Muscle of leg (tissue), 16 donors: ENCODE results near the gene CHRNA7. TPM values are rescaled to one million over a fixed set of nuclear protein-coding genes. Genes with fewer than 3 reads are reported as not detected.

Experiments used
- DNase-seq: peaks from one replicate; pipeline ENCODE4 v3.0.0; 2013
- H3K27ac ChIP-seq: one replicate; pipeline ENCODE4 v1.5.1; 2013; ENCODE audit warnings: mild to moderate bottlenecking, low read length, control low read depth
- H3K27me3 ChIP-seq: one replicate; pipeline ENCODE4 v1.6.1; 2013; ENCODE audit warnings: low read length; ENCODE audit not compliant: control insufficient read depth, insufficient read depth
- H3K36me3 ChIP-seq: one replicate; pipeline ENCODE4 v1.6.1; 2013; ENCODE audit warnings: low read length; ENCODE audit not compliant: control insufficient read depth, insufficient read depth
- H3K4me1 ChIP-seq: one replicate; pipeline ENCODE4 v1.6.1; 2013; ENCODE audit warnings: low read length; ENCODE audit not compliant: control insufficient read depth, insufficient read depth
- H3K4me3 ChIP-seq: one replicate; pipeline ENCODE4 v1.5.1; 2013; ENCODE audit warnings: low read length, control low read depth
- H3K9me3 ChIP-seq: replicated peaks from 2 replicates; pipeline ENCODE4 v1.6.1; 2013; ENCODE audit warnings: low read depth, low read length; ENCODE audit not compliant: control insufficient read depth
- WGBS: methylation state at CpG from one replicate; pipeline ENCODE4 v1.1.5; 2013; ENCODE audit warnings: missing lambda C conversion rate; ENCODE audit not compliant: insufficient coverage; 5-methylcytosine and 5-hydroxymethylcytosine counted together
- long read RNA-seq, 11 donors: transcript quantifications; one replicate each; lab custom pipeline, GENCODE V29; 2026
- polyA plus RNA-seq, 8 donors: library from polyadenylated mRNA; unstranded; fragments of 120-200 nt; gene quantifications; one replicate each; pipeline versions ENCODE4 v1.2.1 to v1.2.3, GENCODE V29; 2013; ENCODE audit warnings: inconsistent platforms in 1 of 8, low replicate concordance in 1 of 8; ENCODE audit not compliant: insufficient read length in 8 of 8, insufficient read depth in 1 of 8
- total RNA-seq: library from RNA; stranded (reverse); fragments of 120-200 nt; gene quantifications from one replicate; pipeline ENCODE4 v1.2.4, GENCODE V29; 2013

The CHRNA7 gene
- total RNA-seq (0.84 TPM), polyA plus RNA-seq (1 to 10 TPM; 1.5 to 4.1 (median 2.1) TPM)
- long read RNA-seq, donor 1, full-length matches to known transcripts, result 4 of 4 reads
- long read RNA-seq, donor 1, partial matches to known transcripts, result 0 of 4 reads
- long read RNA-seq, donor 1, other reads (novel, unspliced or antisense), result 0 of 4 reads
- long read RNA-seq, donor 2, result 0 reads
- long read RNA-seq, donor 3, result 0 reads
- long read RNA-seq, donor 4, full-length matches to known transcripts, result 1 of 1 reads
- long read RNA-seq, donor 4, partial matches to known transcripts, result 0 of 1 reads
- long read RNA-seq, donor 4, other reads (novel, unspliced or antisense), result 0 of 1 reads
- long read RNA-seq, donor 5, full-length matches to known transcripts, result 2 of 2 reads
- long read RNA-seq, donor 5, partial matches to known transcripts, result 0 of 2 reads
- long read RNA-seq, donor 5, other reads (novel, unspliced or antisense), result 0 of 2 reads
- long read RNA-seq, donor 6, result 0 reads
- long read RNA-seq, donor 7, result 0 reads
- long read RNA-seq, donor 8, partial matches to known transcripts, result 0 of 1 reads
- long read RNA-seq, donor 8, other reads (novel, unspliced or antisense), result 0 of 1 reads
- long read RNA-seq, donor 9, full-length matches to known transcripts, result 2 of 2 reads
- long read RNA-seq, donor 9, partial matches to known transcripts, result 0 of 2 reads
- long read RNA-seq, donor 9, other reads (novel, unspliced or antisense), result 0 of 2 reads
- long read RNA-seq, donor 10, full-length matches to known transcripts, result 5 of 5 reads
- long read RNA-seq, donor 10, partial matches to known transcripts, result 0 of 5 reads
- long read RNA-seq, donor 10, other reads (novel, unspliced or antisense), result 0 of 5 reads
- long read RNA-seq, donor 11, full-length matches to known transcripts, result 1 of 1 reads
- long read RNA-seq, donor 11, partial matches to known transcripts, result 0 of 1 reads
- long read RNA-seq, donor 11, other reads (novel, unspliced or antisense), result 0 of 1 reads

GRCh38 chr15:32029862-32030781, at the start of gene CHRNA7:
CHRNA7 (plus strand) TSS chr15:32030515; CDS start chr15:32030595, 80 bp downstream.
- Histone ChIP-seq H3K27ac (no peak within 1 kb of the TSS), H3K9me3 (no peaks in the 10 kb centered on the region), H3K27me3 (peaks cover 35% of the 10 kb centered on the region), H3K4me3 (peak within 1 kb of the TSS; percentile 56), H3K36me3 (no peaks in the 10 kb centered on the region), H3K4me1 (peaks cover 18% of the 10 kb centered on the region)
- DNase-seq, result peak; percentile 65
- WGBS, result under 1% methylated on average over 73 of the region's 92 CpGs

- Histone ChIP-seq H3K27ac (no peak overlapping the region), H3K27me3 (no peaks in the 10 kb centered on the region), H3K4me1 (no peaks in the 10 kb centered on the region), H3K4me3 (no peak overlapping the region), H3K36me3 (no peaks in the 10 kb centered on the region), H3K9me3 (no peaks in the 10 kb centered on the region)
- DNase-seq, result no peak
- 51% methylated on average over 3 of the region's 4 CpGs for WGBS
These were observed 44.7 kb upstream of the CHRNA7 start for GRCh38 chr15:31985607-31986006.

GRCh38 chr15:31993062-31993461, 37.3 kb upstream of the CHRNA7 start:
- no peak for DNase-seq
- Histone ChIP-seq H3K27me3 (no peaks in the 10 kb centered on the region), H3K36me3 (no peaks in the 10 kb centered on the region), H3K27ac (no peak overlapping the region), H3K4me3 (no peak overlapping the region), H3K4me1 (no peaks in the 10 kb centered on the region), H3K9me3 (no peaks in the 10 kb centered on the region)
- WGBS, result no CpG with 5 or more reads among the region's 4 CpGs

GRCh38 chr15:31997711-31998110, 32.6 kb upstream of the CHRNA7 start:
- no peaks in the 10 kb centered on the region for H3K36me3 ChIP-seq
- no peak for DNase-seq
- no peaks in the 10 kb centered on the region for H3K4me1 ChIP-seq
- H3K4me3 ChIP-seq, result no peak overlapping the region
- H3K9me3 ChIP-seq, result no peaks in the 10 kb centered on the region
- H3K27ac ChIP-seq, result no peak overlapping the region
- no peaks in the 10 kb centered on the region for H3K27me3 ChIP-seq

GRCh38 chr15:32003558-32003957, 26.8 kb upstream of the CHRNA7 start:
- no peaks in the 10 kb centered on the region for H3K36me3 ChIP-seq
- no peaks in the 10 kb centered on the region for H3K4me1 ChIP-seq
- H3K27me3 ChIP-seq, result peaks cover 2% of the 10 kb centered on the region
- no CpG with 5 or more reads among the region's 2 CpGs for whole genome bisulfite sequencing
- no peak overlapping the region for H3K4me3 ChIP-seq
- H3K27ac ChIP-seq, result no peak overlapping the region
- DNase-seq, result no peak
- H3K9me3 ChIP-seq, result no peaks in the 10 kb centered on the region

GRCh38 chr15:32004249-32004648, 26.1 kb upstream of the CHRNA7 start:
- H3K4me1 ChIP-seq, result no peaks in the 10 kb centered on the region
- no peak for DNase-seq
- no peaks in the 10 kb centered on the region for H3K9me3 ChIP-seq
- no peaks in the 10 kb centered on the region for H3K36me3 ChIP-seq
- H3K27ac ChIP-seq, result no peak overlapping the region
- no CpG with 5 or more reads among the region's 2 CpGs for WGBS
- no peak overlapping the region for H3K4me3 ChIP-seq
- peaks cover 2% of the 10 kb centered on the region for H3K27me3 ChIP-seq

- 92% methylated on average over 1 of the region's 6 CpGs for WGBS
These were observed 22.9 kb upstream of the CHRNA7 start for GRCh38 chr15:32007355-32007960.

GRCh38 chr15:32014953-32015352, 15.4 kb upstream of the CHRNA7 start:
- Histone ChIP-seq H3K4me3 (no peak overlapping the region), H3K9me3 (no peaks in the 10 kb centered on the region), H3K27me3 (no peaks in the 10 kb centered on the region), H3K27ac (no peak overlapping the region), H3K4me1 (no peaks in the 10 kb centered on the region), H3K36me3 (no peaks in the 10 kb centered on the region)
- no peak for DNase-seq
- no CpG with 5 or more reads among the region's 1 CpG for WGBS

More at GRCh38 chr15:32007355-32007960, 22.9 kb upstream of the CHRNA7 start:
- H3K27ac ChIP-seq, result no peak overlapping the region
- no peak for DNase-seq
- no peaks in the 10 kb centered on the region for H3K4me1 ChIP-seq
- no peaks in the 10 kb centered on the region for H3K36me3 ChIP-seq
- peaks cover 2% of the 10 kb centered on the region for H3K27me3 ChIP-seq
- H3K4me3 ChIP-seq, result no peak overlapping the region
- no peaks in the 10 kb centered on the region for H3K9me3 ChIP-seq

- H3K4me3 ChIP-seq, result no peak overlapping the region
- H3K9me3 ChIP-seq, result no peaks in the 10 kb centered on the region
- peaks cover 2% of the 10 kb centered on the region for H3K27me3 ChIP-seq
- H3K27ac ChIP-seq, result no peak overlapping the region
- H3K4me1 ChIP-seq, result no peaks in the 10 kb centered on the region
- DNase-seq, result no peak
- WGBS, result no CpG with 5 or more reads among the region's 2 CpGs
- no peaks in the 10 kb centered on the region for H3K36me3 ChIP-seq
These were observed 10.2 kb upstream of the CHRNA7 start for GRCh38 chr15:32020156-32020555.
